ENCODE data around the gene ALS2CL. TPM values are rescaled to one million over a fixed set of nuclear protein-coding genes. Genes with fewer than 3 reads are reported as not detected.

The ALS2CL gene
- total RNA-seq, 4 donors from 2014 or later, result 13.0 to 20.1 (median 16.4) TPM

- no peak for TF ChIP-seq POLR2A (IDR thresholded peaks at IDR 0.05)
- no peak for TF ChIP-seq EP300 (IDR thresholded peaks at IDR 0.05)
- no peak for TF ChIP-seq CTCF (IDR thresholded peaks at IDR 0.05)
- DNase-seq (ENCODE audit: low spot score in 2 of 2), result no peak
- WGBS, 2 donors, result 85 to 93% methylated on average over 6 of the region's 6 CpGs
These were observed 16.2 kb upstream of the ALS2CL start for GRCh38 chr3:46709721-46710120.

GRCh38 chr3:46709157-46709654 lies 15.7 kb upstream of the ALS2CL start:
- Histone ChIP-seq H3K4me1 (peaks cover 0 to 3% (median 0%) of the 10 kb centered on the region in 4 donors), H3K9me3 (no peaks in the 10 kb centered on the region), H3K36me3 (no peaks in the 10 kb centered on the region), H3K27me3 (no peaks in the 10 kb centered on the region), H3K27ac (no peak overlapping the region), H3K4me3 (no peak overlapping the region)
- TF ChIP-seq EP300 (IDR thresholded peaks at IDR 0.05) (no peak), POLR2A (IDR thresholded peaks at IDR 0.05) (no peak), CTCF (IDR thresholded peaks at IDR 0.05) (no peak)
- DNase-seq (ENCODE audit: low spot score in 2 of 2), result no peak
- WGBS, 2 donors, result 92 to 93% methylated on average over 7 of the region's 7 CpGs

More at GRCh38 chr3:46709721-46710120, 16.2 kb upstream of the ALS2CL start:
- no peaks in the 10 kb centered on the region for H3K27me3 ChIP-seq
- no peak overlapping the region for H3K4me3 ChIP-seq
- peaks cover 0 to 3% (median 0%) of the 10 kb centered on the region in 4 donors for H3K4me1 ChIP-seq
- no peak overlapping the region for H3K27ac ChIP-seq
- H3K9me3 ChIP-seq, result no peaks in the 10 kb centered on the region
- H3K36me3 ChIP-seq, result no peaks in the 10 kb centered on the region

GRCh38 chr3:46708401-46709156 lies 15.1 kb upstream of the ALS2CL start:
- 68 to 86% methylated on average over 9 to 11 of the region's 11 CpGs for WGBS, 2 donors
- no peaks in the 10 kb centered on the region for H3K27me3 ChIP-seq
- no peak overlapping the region for H3K4me3 ChIP-seq
- H3K4me1 ChIP-seq, result peaks cover 0 to 3% (median 0%) of the 10 kb centered on the region in 4 donors
- no peaks in the 10 kb centered on the region for H3K36me3 ChIP-seq
- DNase-seq (ENCODE audit: low spot score in 2 of 2), result no peak
- TF ChIP-seq EP300 (IDR thresholded peaks at IDR 0.05) (no peak), CTCF (IDR thresholded peaks at IDR 0.05) (no peak), POLR2A (IDR thresholded peaks at IDR 0.05) (no peak)
- no peak overlapping the region for H3K27ac ChIP-seq
- H3K9me3 ChIP-seq, result no peaks in the 10 kb centered on the region

GRCh38 chr3:46707601-46708011 lies 14.1 kb upstream of the ALS2CL start:
- WGBS, 2 donors, result 84 to 85% methylated on average over 3 to 7 of the region's 7 CpGs
- Histone ChIP-seq H3K27me3 (no peaks in the 10 kb centered on the region), H3K36me3 (no peaks in the 10 kb centered on the region), H3K4me1 (peaks cover 0 to 3% (median 0%) of the 10 kb centered on the region in 4 donors), H3K4me3 (no peak overlapping the region), H3K9me3 (no peaks in the 10 kb centered on the region), H3K27ac (no peak overlapping the region)
- no peak for DNase-seq (ENCODE audit: low spot score in 2 of 2)
- TF ChIP-seq POLR2A (IDR thresholded peaks at IDR 0.05), result no peak
- no peak for TF ChIP-seq CTCF (IDR thresholded peaks at IDR 0.05)
- TF ChIP-seq EP300 (IDR thresholded peaks at IDR 0.05), result no peak
